Loucy (cell line): ENCODE results near the gene MMP21.

Experiments used
- EZH2phosphoT487 ChIP-seq: fragments of 200-600 bp; IDR thresholded peaks from 2 replicates; pipeline ENCODE4 v1.6.1; 2018; ENCODE audit warnings: antibody characterized with exemption, mild to moderate bottlenecking, moderate library complexity, borderline replicate concordance
- TF ChIP-seq, protein P1 (sequence below): fragments of 200-600 bp; sonication (generic); conservative IDR thresholded peaks from 2 replicates; pipeline ENCODE4 v1.5.1; 2014; ENCODE audit warnings: mild to moderate bottlenecking, antibody characterized with exemption, low read length

DNA sequence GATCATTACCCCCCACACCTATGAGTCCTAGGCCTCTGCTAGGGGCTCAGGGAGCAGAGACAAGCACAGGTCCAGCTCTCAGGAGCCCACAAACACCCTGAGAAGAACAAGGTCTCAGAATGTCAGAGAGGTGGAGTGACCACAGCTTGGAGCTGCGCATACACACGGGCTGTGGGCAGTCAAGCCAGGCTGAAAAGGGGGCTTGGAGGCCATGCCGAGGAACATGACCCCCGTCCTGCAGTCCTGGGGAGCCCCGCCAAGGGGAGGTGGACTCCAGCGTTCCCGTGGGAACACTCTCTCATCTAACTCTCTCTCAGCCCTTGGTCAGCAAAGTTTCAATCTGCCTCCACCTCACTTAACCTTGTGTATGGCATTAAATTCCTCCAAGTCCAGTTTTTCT lies 7.8 kb upstream of the MMP21 start:
- TF ChIP-seq, protein P1, sequence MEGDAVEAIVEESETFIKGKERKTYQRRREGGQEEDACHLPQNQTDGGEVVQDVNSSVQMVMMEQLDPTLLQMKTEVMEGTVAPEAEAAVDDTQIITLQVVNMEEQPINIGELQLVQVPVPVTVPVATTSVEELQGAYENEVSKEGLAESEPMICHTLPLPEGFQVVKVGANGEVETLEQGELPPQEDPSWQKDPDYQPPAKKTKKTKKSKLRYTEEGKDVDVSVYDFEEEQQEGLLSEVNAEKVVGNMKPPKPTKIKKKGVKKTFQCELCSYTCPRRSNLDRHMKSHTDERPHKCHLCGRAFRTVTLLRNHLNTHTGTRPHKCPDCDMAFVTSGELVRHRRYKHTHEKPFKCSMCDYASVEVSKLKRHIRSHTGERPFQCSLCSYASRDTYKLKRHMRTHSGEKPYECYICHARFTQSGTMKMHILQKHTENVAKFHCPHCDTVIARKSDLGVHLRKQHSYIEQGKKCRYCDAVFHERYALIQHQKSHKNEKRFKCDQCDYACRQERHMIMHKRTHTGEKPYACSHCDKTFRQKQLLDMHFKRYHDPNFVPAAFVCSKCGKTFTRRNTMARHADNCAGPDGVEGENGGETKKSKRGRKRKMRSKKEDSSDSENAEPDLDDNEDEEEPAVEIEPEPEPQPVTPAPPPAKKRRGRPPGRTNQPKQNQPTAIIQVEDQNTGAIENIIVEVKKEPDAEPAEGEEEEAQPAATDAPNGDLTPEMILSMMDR = no peak
- TF ChIP-seq EZH2phosphoT487 = no peak
